HG03095 (cell line): Measurements from ENCODE around the gene CENPU.
"Not testable (repeated sequence)": the region's sequence is repeated elsewhere in the genome, so short reads cannot be mapped to it uniquely, and the experiment has no call there.

Experiments used
- ATAC-seq: cut with Tn5 transposase; IDR thresholded peaks from one replicate; pipeline ENCODE4 v1.9.1; 2021; ENCODE audit warnings: moderate library complexity; ENCODE audit not compliant: unreplicated experiment

The CENPU gene

GRCh38 chr4:184733654-184734524, at the start of gene CENPU:
CENPU (minus strand) TSS chr4:184734096; CDS start chr4:184734062, 34 bp downstream.
- peak; percentile 91 for ATAC-seq

GRCh38 chr4:184782731-184783373, 49.0 kb upstream of the CENPU start:
- ATAC-seq: no peak

DNA sequence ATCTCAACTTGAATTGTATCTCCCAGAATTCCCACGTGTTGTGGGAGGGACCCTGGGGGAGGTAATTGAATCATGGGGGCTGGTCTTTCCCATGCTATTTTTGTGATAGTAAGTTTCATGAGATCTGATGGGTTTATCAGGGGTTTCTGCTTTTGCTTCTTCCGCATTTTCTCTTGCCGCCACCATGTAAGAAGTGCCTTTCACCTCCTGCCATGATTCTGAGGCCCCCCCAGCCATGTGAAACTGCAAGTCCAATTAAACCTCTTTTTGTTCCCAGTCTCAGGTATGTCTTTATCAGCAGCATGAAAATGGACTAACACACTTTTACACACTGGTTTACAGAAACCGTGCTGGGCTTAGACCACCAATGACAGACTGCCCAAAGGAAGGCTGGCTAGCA, 45.3 kb upstream of the CENPU start:
- not testable (repeated sequence) for ATAC-seq

- no peak for ATAC-seq
These were observed 44.4 kb upstream of the CENPU start for GRCh38 chr4:184778325-184778724.

GRCh38 chr4:184776821-184777220, 42.9 kb upstream of the CENPU start:
- ATAC-seq: no peak

DNA sequence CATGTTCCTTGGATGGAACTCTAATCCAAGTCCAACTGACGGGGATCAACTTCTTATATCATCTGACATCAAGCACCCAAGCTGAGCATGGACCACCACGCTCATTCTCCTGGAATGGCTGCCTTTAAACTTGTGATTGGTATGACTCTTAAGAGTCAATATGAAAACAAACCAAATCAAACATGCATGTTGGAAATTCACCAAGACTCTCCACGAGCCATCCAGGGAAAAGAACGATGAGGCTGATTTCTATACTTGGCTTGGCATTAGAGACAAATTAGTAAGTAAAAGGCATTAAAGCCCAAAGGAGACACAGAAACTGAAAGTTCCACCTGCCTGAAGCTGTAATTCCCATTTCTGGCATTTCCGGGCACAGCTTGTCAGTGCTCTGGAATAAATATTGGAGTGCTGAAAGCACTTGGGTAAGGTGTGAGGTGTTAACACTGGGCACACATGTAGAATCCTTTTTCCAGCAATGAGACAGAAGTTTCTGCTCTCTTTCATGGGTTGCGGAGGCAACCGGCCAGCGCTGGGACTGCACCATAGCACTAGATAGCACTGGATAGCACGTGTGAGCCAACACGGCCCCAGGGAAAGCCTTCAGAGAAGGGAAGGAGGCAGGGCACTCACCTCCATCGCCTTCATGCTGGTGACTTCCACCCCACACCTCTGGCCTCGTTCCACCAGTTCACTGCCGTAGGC, 42.1 kb upstream of the CENPU start:
- no peak for ATAC-seq

DNA sequence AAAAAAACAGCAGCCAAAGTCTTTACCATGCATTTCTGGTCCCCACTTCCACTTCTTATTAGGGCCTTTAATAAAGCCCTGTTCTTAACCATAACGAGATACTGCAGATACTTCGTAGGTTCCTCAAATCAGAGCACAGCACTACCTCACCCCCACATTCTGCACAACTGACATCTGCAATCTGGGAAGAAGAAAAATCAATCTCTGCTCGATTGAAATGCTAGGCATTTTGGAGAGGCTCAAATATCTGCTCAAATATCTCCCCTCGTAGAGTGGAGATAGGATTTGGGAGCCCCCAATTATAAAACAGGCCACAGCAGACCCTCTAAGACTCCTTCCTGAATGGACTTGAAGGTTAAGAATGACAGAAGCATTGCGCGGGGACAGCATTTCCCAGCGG, 40.3 kb upstream of the CENPU start:
- ATAC-seq: no peak

GRCh38 chr4:184771416-184771815, 37.5 kb upstream of the CENPU start:
- no peak for ATAC-seq

DNA sequence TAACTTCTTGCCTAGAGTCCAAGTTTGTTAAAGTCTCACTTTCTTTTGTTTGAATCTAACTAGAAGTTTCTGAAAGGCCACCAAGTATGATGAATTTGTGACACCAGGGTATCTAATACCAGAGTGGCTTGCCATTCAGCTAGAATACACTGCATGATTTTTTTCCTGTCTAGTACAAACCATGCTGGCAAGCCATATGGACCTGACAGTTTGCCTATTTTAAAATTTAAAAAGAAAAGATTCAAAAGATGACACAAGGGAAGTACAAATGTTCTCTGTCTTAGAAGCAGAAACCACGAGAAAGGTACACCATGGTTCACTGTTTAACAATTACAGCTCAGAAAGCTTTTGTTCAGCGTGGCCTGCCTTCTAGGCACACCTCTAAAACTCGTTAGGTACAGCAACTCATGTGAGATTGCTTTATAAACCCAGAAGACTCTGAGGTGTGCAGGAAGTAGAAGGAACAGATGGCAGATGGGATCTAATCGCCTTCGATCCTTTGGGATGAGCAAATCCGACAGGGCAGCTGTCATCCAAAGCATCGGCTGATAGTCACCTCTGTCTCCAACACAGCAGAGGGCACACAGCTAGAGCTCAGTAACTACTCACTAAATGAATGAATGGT, 35.4 kb upstream of the CENPU start:
- ATAC-seq: no peak

DNA sequence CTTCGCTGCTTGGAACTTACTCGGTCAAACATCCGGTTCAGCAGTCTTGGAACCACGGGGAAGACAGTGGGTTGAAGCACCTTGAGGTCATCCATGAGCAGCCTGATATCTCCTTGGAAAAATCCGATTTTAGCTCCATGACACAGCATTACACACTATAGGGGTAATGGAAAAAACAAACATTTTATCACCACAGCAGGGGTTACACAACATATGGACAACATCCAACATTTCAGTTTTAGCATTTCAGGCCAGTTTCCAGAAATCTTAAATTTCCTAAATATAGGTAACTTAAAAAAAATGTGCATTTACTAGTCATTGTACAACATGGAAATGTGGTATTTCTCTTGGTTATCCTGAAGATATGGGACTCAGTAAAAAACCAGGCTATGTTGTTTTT, 34.4 kb upstream of the CENPU start:
- no peak for ATAC-seq

DNA sequence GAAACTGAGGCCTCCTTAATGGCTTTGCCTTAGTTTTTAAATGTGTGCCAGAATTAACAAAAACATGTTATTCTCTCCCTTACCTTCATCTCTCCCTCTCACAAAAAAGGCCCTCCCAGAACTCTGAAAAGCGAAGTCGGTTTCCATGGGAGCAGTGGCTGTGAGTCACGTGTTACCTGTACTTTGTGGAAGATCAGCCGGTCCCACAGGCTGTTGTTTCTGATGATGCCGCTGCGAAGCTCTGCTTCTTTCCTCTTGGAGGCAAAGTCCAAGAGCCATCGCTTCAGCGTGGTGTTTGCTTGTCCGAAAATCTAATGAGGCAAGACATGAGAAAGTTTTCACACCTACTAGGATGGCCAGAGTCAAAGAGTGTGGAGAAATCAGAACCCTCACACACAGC, 32.5 kb upstream of the CENPU start:
- no peak for ATAC-seq

- ATAC-seq: no peak
These were observed 31.8 kb upstream of the CENPU start for GRCh38 chr4:184765473-184766340.

DNA sequence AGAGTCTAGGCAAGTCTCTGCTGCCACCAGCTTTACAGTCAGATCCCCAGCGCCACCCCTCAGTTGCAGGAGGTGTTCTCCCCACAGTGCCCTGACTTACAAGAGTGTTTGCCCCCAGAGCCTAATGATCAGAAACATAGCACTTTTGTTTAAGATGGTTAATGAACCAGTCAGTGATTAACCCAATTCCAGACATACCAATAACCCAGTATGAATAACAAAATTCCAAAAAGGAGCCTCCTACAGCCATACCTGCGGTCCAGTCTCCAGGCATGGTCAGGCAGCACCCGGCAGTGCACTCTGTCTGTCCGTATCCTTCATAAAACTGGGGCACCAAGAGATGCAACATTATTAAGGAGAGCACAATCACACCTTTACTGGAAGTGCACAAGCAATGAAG, 30.7 kb upstream of the CENPU start:
- ATAC-seq: no peak

GRCh38 chr4:184763150-184763780, 29.4 kb upstream of the CENPU start:
- no peak for ATAC-seq

GRCh38 chr4:184762100-184762499, 28.2 kb upstream of the CENPU start:
- peak; percentile 92 for ATAC-seq

DNA sequence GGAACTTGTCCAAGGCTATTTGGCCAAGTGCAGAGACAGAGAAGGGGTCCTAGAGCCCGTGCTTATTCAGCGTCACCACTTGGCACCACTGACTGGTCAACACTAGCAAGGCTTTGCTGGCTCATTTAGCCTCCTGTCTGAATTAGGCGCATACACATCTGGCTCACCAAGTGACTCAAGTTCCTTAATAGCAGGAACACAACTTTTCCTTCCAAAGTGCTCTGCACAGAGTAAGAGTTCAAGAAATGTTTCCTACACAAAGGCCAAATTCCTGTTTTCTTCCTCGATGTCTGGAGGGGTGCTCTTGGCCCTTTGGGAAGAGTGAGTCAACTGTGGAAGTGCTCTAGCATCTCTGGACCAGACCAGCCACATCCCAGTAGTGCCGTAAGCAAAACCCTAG, 26.8 kb upstream of the CENPU start:
- no peak for ATAC-seq

DNA sequence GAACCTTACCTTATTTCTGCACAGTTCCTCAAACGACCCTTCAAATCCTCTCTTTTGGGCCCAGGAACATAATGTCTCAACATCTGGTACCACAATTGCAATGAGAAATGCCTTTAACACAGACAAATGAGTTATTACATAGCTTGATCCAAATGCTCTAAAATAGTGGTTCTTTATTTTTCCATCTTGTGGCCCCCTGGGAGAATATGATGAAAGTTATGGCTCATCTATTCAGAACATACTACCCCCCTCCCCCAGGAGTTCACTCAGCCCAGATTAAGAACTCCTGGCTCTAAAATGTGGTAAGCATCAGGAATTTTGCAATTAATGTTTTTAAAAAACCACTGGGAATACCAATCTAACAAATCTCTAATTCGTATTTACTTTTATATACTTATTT, 23.9 kb upstream of the CENPU start:
- no peak for ATAC-seq

- no peak for ATAC-seq
These were observed 22.5 kb upstream of the CENPU start for GRCh38 chr4:184756399-184756798.

DNA sequence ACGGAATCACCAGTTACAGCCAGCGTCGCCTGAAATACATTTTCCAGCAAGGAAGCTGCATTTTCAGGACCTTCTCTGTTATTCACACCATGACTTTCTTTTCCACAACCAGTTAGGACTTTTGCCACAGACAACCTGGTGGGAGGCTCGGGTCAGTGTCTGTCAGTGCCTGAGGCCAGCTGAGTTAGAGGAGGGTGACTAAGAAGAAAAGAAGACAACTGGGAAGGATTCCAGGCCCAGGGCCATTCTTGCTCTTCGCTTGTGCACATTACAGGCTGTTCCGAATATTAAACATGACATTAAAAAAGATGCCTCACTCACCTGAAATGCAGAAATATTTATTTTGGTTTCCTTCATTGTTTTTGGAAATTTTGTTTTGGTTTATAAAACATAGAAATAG, 21.4 kb upstream of the CENPU start:
- ATAC-seq: no peak
